ENCODE data around the gene OR5AS1.
"Not testable (repeated sequence)": the region's sequence is repeated elsewhere in the genome, so short reads cannot be mapped to it uniquely, and the experiment has no call there.

- TF ChIP-seq CTCF, POLR2AphosphoS5 (IDR thresholded peaks at IDR 0.05): not testable (repeated sequence)
These were observed 28.9 kb downstream of the OR5AS1 start for GRCh38 chr11:56056366-56056765.

All from gastroesophageal sphincter (tissue), 3 donors.